HG02642 (cell line): ENCODE data around the gene SUPV3L1.

ENCODE experiments used
- ATAC-seq: cut with Tn5 transposase; IDR thresholded peaks from one replicate; pipeline ENCODE4 v1.9.1; 2021; ENCODE audit warnings: mild to moderate bottlenecking; ENCODE audit not compliant: unreplicated experiment, poor library complexity

Gene SUPV3L1

DNA sequence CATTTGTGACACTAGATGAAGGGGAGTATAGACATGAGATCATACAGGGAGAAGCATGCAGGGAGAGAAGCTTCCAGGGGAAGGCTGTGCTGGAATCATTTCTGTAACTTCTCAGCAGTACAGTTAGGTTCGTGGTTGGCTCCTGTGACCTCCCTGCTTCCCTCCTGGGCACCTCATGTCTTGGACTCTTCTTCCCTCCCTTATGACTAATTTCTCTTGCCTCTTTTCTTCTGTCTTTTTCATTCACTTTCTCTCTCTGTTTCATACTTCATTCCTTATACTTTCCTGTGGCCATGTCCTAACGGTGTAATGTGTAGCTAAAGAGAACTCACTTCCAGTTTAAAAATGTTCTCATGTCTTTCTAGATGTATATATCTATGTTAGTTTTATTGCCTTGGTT lies 21.0 kb downstream of the SUPV3L1 start:
- no peak for ATAC-seq

- no peak for ATAC-seq
Measured at GRCh38 chr10:69202332-69202731, 22.3 kb downstream of the SUPV3L1 start.

DNA sequence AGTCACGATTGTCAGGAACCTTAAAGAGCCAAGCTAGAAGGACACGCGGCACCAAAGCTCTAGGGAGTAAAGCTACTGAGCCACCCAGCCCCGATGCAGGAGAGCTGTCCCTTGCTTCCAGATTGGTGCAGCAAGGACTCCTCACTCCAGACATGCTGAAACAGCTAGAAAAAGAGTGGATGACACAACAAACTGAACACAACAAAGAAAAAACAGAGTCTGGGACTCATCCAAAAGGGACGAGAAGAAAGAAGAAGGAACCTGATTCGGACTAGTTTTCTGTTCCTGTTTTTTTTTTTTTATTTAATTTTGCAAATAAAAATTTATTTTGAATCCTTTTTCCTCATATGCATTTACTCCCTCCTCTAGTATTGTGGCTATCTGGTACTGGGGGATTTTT lies 28.7 kb downstream of the SUPV3L1 start:
- ATAC-seq = no peak

- ATAC-seq = no peak
Measured at GRCh38 chr10:69209787-69210484, 29.9 kb downstream of the SUPV3L1 start.

DNA sequence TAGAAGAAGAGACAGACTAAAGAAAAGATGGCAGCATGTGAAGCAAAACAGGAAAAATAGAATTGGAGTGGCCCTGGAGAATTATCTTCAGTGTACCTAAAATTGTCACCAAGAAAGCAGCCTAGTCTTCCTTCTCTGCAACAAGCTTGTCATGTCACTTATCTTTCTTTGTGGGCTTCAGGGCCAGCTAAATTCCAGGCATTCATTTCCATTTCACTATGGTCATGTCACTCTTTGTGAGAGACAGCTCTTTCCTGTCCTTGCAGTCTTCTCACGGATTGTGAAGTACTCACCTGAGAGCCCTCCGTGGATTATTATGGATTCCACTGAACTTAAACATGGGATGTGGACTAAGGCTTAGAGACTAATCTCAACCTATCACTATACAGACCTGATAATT lies 31.1 kb downstream of the SUPV3L1 start:
- ATAC-seq = no peak

- ATAC-seq = no peak
Measured at GRCh38 chr10:69211524-69211923, 31.5 kb downstream of the SUPV3L1 start.

- no peak for ATAC-seq
Measured at GRCh38 chr10:69213591-69214311, 33.7 kb downstream of the SUPV3L1 start.

DNA sequence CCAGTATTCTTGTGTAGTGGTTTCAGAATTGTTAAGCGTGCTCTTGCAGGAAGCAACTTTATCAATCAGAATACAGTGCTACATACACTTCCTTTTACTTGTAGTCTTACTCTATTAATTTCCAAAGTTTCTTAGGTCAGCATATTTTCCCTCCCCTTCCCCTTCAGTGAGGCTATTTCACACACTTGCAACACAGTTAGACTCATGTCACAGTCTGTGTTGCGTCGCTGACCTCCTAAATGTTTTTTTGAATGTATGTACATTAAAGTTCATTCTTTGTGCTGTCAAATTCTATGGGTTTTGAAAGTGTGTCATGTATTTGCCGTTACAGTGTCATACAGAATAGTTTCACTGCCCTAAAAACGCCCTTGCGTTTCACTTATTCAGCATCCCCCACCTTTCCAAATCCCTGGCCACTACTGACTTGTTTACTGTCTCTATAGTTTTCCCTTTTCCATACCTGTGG lies 34.7 kb downstream of the SUPV3L1 start:
- no peak for ATAC-seq

- no peak for ATAC-seq
Measured at GRCh38 chr10:69215405-69216171, 35.6 kb downstream of the SUPV3L1 start.

GRCh38 chr10:69216577-69217118 lies 36.6 kb downstream of the SUPV3L1 start:
- ATAC-seq = no peak

DNA sequence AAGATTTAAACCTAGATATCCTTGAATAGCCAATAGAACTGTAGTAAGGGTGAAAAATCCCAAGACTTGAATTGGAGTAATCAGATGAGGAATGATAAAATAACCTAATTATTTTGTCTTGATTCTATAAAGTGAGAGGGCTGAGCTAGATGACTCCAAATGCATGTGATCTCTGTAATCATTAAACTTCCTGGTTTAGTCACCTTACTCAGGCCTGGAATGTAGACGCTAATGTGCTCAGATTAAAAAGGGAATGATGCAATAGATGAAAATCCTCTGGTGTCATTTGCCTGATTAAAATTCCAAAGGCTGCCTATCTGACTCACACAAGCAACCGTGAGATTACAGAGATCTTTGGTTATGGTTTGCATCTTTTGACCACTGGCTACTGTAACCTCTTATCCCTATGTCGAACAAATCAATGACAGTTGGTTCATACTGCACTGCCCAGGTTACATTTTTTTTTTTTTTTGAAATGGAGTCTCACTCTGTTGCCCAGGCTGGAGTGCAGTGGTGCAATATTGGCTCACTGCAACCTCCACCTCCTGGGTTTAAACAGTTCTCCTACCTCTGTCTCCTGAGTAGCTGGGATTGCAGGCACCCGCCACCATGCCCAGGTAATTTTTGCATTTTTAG lies 37.2 kb downstream of the SUPV3L1 start:
- no peak for ATAC-seq

- ATAC-seq = no peak
Measured at GRCh38 chr10:69218831-69219230, 38.8 kb downstream of the SUPV3L1 start.

GRCh38 chr10:69220041-69220451 lies 40.0 kb downstream of the SUPV3L1 start, which contains the start of gene HKDC1:
Gene HKDC1, plus strand, starts transcription at chr10:69220332. Its CDS starts 104 bp downstream, at chr10:69220436.
- no peak for ATAC-seq

- no peak for ATAC-seq
Measured at GRCh38 chr10:69220507-69220906, 40.5 kb downstream of the SUPV3L1 start.

- ATAC-seq = peak; percentile 97
Measured at GRCh38 chr10:69222157-69223027, 42.4 kb downstream of the SUPV3L1 start.

DNA sequence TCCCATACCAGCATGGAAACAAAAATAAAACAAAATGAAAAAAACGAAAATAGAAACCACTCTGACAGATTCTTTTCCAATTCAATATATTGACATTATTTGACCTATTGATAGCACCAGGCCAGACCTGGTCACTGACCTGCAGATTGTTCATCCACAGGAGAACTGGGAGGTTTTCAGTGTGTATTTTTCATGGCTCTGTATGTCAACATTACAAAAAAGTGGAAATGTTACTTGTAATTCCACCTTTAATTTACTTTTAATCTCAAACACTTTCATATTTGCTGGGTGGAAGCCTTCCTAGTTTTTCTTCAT lies 43.0 kb downstream of the SUPV3L1 start:
- peak; percentile 7 for ATAC-seq

GRCh38 chr10:69224862-69225657 lies 45.0 kb downstream of the SUPV3L1 start:
- ATAC-seq = no peak

DNA sequence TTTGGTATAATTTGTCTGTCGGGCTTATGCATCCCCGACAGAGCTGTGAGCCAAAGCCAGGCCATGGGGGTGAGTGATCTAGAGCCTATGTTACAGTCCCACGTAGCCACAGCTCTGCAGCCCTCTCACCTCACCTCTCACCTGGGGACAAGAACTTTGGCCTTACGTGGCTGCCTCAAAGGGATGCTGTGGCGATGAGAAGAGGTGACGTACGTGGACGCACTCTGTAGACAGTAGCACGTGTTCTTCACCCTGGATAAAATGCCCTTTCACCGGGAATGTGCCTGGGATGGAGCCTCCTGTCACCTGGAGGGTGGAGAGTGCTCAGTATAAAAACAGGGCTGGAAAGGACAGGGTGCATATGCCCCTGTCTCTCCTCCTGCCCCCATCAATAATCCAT lies 45.6 kb downstream of the SUPV3L1 start:
- ATAC-seq = no peak
